Testis (tissue), 2 donors: Measurements from ENCODE around the gene ABCA12.

Experiments
- POLR2A ChIP-seq: fragments of 450-650 bp; IDR thresholded peaks from one replicate; pipeline ENCODE4 v1.6.1; 2017; ENCODE audit warnings: antibody characterized with exemption, mild to moderate bottlenecking, moderate library complexity
- TF ChIP-seq, protein P1 (sequence below), 3 experiments: fragments of 450-650 bp in 2 of 3; fragments of 200-600 bp in 1 of 3; sonication (generic) in 1 of 3; IDR thresholded peaks; one replicate each; pipeline ENCODE4 v1.5.1; 2016 to 2019; ENCODE audit warnings: antibody characterized with exemption in 3 of 3, mild to moderate bottlenecking in 2 of 3, moderate library complexity in 1 of 3

DNA sequence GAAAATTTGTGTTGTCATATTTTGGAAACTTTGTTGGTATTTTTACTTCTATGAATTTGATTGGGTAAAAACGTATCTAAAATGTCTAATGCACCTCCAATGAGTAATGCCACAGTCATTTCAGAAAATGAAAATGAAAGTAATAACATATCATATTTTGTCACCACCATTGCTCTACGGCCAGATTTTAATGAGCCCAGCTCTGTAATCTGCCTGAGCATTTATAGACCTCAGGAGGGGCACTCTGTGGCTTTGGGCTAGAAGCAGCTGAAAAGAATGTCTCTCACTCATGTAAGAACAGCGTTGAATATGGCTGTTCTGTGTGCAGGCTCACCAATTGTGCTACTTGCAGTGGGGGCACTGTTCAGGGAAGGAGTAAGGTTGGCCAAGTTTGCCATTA is 32.7 kb upstream of the ABCA12 start:
- no peak for TF ChIP-seq POLR2A
- TF ChIP-seq, protein P1, sequence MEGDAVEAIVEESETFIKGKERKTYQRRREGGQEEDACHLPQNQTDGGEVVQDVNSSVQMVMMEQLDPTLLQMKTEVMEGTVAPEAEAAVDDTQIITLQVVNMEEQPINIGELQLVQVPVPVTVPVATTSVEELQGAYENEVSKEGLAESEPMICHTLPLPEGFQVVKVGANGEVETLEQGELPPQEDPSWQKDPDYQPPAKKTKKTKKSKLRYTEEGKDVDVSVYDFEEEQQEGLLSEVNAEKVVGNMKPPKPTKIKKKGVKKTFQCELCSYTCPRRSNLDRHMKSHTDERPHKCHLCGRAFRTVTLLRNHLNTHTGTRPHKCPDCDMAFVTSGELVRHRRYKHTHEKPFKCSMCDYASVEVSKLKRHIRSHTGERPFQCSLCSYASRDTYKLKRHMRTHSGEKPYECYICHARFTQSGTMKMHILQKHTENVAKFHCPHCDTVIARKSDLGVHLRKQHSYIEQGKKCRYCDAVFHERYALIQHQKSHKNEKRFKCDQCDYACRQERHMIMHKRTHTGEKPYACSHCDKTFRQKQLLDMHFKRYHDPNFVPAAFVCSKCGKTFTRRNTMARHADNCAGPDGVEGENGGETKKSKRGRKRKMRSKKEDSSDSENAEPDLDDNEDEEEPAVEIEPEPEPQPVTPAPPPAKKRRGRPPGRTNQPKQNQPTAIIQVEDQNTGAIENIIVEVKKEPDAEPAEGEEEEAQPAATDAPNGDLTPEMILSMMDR (IDR thresholded peaks at IDR 0.05): no peak
